Common myeloid progenitor, CD34-positive (primary cell): ENCODE data around the gene FGF22.
"Not testable (repeated sequence)": the region's sequence is repeated elsewhere in the genome, so short reads cannot be mapped to it uniquely, and the experiment has no call there.

ENCODE experiments used
- CTCF ChIA-PET: fragments of 350-600 bp; sonication (Branson Sonifier 250); formaldehyde crosslinking; loops from one replicate; lab custom pipeline; 2021; ENCODE audit warnings: antibody characterized with exemption; lab: Charles Lee
- POLR2A ChIA-PET: fragments of 350-600 bp; sonication (Branson Sonifier 250); formaldehyde crosslinking; loops from one replicate; lab custom pipeline; 2021; ENCODE audit warnings: antibody characterized with exemption; lab: Charles Lee
- DNase-seq, 3 donors: peaks; one replicate each; pipeline versions ENCODE4 v3.0.0 to v3.0.0-alpha.2; 2013
- H3K27ac ChIP-seq, 2 experiments: 1 replicate in 1 of 2; 2 replicates in 1 of 2; pipeline ENCODE4 v1.7.0; 2013; ENCODE audit warnings: inconsistent platforms in 2 of 2, low read length in 2 of 2, mild to moderate bottlenecking in 2 of 2, low read depth in 1 of 2, moderate library complexity in 1 of 2; ENCODE audit not compliant: severe bottlenecking in 2 of 2, insufficient read depth in 1 of 2, poor library complexity in 1 of 2
- H3K27me3 ChIP-seq, 5 experiments: replicated peaks in 2 of 5; 1 replicate in 3 of 5; 2 replicates in 2 of 5; pipeline versions ENCODE4 v1.6.1 to v1.7.0; 2013; ENCODE audit warnings: low read length in 4 of 5, mild to moderate bottlenecking in 2 of 5, moderate library complexity in 2 of 5, inconsistent platforms in 1 of 5; ENCODE audit not compliant: insufficient read depth in 5 of 5, control insufficient read depth in 4 of 5
- H3K36me3 ChIP-seq, 4 experiments: 1 replicate in 2 of 4; 2 replicates in 2 of 4; pipeline versions ENCODE4 v1.6.1 to v1.7.0; 2013; ENCODE audit warnings: low read length in 3 of 4, control low read depth in 1 of 4, mild to moderate bottlenecking in 1 of 4; ENCODE audit not compliant: control insufficient read depth in 4 of 4, insufficient read depth in 4 of 4
- H3K4me1 ChIP-seq, 4 experiments: 1 replicate in 3 of 4; 2 replicates in 1 of 4; pipeline versions ENCODE4 v1.6.1 to v1.7.1; 2013; ENCODE audit warnings: low read length in 3 of 4, mild to moderate bottlenecking in 3 of 4, control low read depth in 1 of 4, inconsistent platforms in 1 of 4, moderate library complexity in 1 of 4; ENCODE audit not compliant: control insufficient read depth in 4 of 4, insufficient read depth in 4 of 4; ENCODE audit errors: control extremely low read depth in 1 of 4
- H3K4me3 ChIP-seq, 7 experiments: 1 replicate in 4 of 7; 2 replicates in 3 of 7; pipeline versions ENCODE4 v1.5.1 to v1.7.0; 2013; ENCODE audit warnings: mild to moderate bottlenecking in 7 of 7, low read length in 6 of 7, moderate library complexity in 6 of 7, inconsistent platforms in 2 of 7, low read depth in 2 of 7, control low read depth in 1 of 7; ENCODE audit not compliant: insufficient read depth in 4 of 7, control insufficient read depth in 1 of 7; ENCODE audit errors: extremely low read depth in 1 of 7
- H3K9me3 ChIP-seq, 5 experiments: 1 replicate in 4 of 5; 2 replicates in 1 of 5; pipeline versions ENCODE4 v1.6.1 to v1.7.1; 2013; ENCODE audit warnings: low read length in 4 of 5, mild to moderate bottlenecking in 2 of 5, inconsistent platforms in 1 of 5, low read depth in 1 of 5, moderate library complexity in 1 of 5; ENCODE audit not compliant: control insufficient read depth in 4 of 5, insufficient read depth in 2 of 5; ENCODE audit errors: control extremely low read depth in 1 of 5
- WGBS: methylation state at CpG from one replicate; pipeline ENCODE4 v1.1.5; 2013; ENCODE audit not compliant: insufficient coverage; 5-methylcytosine and 5-hydroxymethylcytosine counted together

Gene FGF22

DNA sequence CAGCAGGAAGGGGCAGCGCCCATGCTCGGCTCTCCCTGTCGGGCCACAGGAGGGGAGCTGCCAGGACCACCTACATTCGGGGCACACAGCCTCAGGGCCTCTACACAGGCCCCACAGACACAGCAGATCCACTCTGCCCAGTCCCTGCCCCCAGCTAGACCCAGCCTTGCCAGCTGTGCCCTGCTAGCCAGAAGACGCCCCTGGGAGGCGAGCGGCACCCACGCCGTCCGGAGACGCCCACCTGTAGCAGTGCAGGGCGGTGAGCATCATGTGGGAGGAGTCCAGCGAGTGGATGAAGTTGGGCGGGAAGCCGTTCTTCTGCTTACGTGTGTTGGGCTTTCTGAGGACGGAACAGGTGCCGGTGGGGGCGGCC lies 21.4 kb upstream of the FGF22 start:
- H3K27ac ChIP-seq, result no peak overlapping the region
- no peak for DNase-seq
- H3K36me3 ChIP-seq, result peaks cover 3 to 54% (median 28%) of the 10 kb centered on the region in 4 experiments
- H3K27me3 ChIP-seq, result peaks cover 0 to 15% (median 0%) of the 10 kb centered on the region in 5 experiments
- H3K9me3 ChIP-seq, result no peaks in the 10 kb centered on the region
- ChIA-PET POLR2A (no interaction called here), CTCF (interaction anchor here (1.2 kb wide), 1 partner anchor 9 kb away, joined by 7 read pairs; no protein-coding TSS in a partner anchor)
- 95% methylated on average over 13 of the region's 19 CpGs for WGBS
- H3K4me1 ChIP-seq, result peaks cover 0 to 4% (median 2%) of the 10 kb centered on the region in 4 experiments
- H3K4me3 ChIP-seq, result no peak overlapping the region

DNA sequence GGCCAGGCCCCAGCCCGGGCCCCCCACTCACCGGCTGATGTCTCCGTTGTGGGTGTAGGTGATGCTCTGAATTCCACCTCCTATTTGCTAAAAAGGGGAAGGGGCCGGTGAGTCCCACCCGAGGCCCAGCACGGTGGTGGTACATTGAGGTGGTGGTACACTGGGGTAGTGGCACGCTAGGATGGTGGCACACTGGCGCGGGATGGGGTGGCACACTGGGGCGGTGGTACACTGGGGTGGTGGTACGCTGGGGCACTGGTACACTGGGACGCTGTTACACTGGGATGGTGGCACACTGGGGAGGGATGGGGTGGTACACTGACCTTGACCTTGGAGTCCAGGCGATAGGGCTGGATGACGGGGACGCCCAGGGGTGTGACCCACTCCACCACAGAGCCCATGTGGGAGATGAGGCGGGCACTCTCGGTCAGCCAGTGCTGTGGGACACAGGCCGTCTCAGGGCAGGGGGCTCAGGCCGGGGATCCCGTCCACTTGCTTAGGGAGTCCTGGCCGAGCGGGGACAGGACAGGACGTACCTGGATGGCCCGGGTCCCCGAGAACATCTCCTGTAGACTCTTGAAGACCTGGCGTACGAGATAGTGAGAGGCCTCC lies 20.9 kb upstream of the FGF22 start:
- CTCF ChIA-PET, result interaction anchor here (1.2 kb wide), 1 partner anchor 8 kb away, joined by 7 read pairs; no protein-coding TSS in a partner anchor
- H3K36me3 ChIP-seq, result peaks cover 3 to 59% (median 30%) of the 10 kb centered on the region in 4 experiments
- no peak overlapping the region for H3K27ac ChIP-seq
- H3K9me3 ChIP-seq, result no peaks in the 10 kb centered on the region
- WGBS, result 96% methylated on average over 25 of the region's 27 CpGs
- peaks cover 0 to 4% (median 2%) of the 10 kb centered on the region in 4 experiments for H3K4me1 ChIP-seq
- H3K4me3 ChIP-seq, result no peak overlapping the region
- DNase-seq, result no peak
- peaks cover 0 to 15% (median 0%) of the 10 kb centered on the region in 5 experiments for H3K27me3 ChIP-seq
- POLR2A ChIA-PET, result no interaction called here

- peaks cover 0 to 10% (median 0%) of the 10 kb centered on the region in 5 experiments for H3K27me3 ChIP-seq
- CTCF ChIA-PET, result no interaction called here
- H3K9me3 ChIP-seq, result no peaks in the 10 kb centered on the region
- no peak overlapping the region for H3K27ac ChIP-seq
- H3K4me3 ChIP-seq, result no peak overlapping the region
- POLR2A ChIA-PET, result no interaction called here
- WGBS, result 97% methylated on average over 40 of the region's 47 CpGs
- DNase-seq, result no peak
- peaks cover 3 to 64% (median 35%) of the 10 kb centered on the region in 4 experiments for H3K36me3 ChIP-seq
- H3K4me1 ChIP-seq, result peaks cover 0 to 4% (median 2%) of the 10 kb centered on the region in 4 experiments
These were observed 20.2 kb upstream of the FGF22 start for GRCh38 chr19:619286-620002.

- no peak for DNase-seq
- H3K4me3 ChIP-seq, result no peak overlapping the region
- no peaks in the 10 kb centered on the region for H3K9me3 ChIP-seq
- 97% methylated on average over 35 of the region's 51 CpGs for WGBS
- ChIA-PET CTCF (no interaction called here), POLR2A (no interaction called here)
- no peak overlapping the region for H3K27ac ChIP-seq
- peaks cover 0 to 4% (median 0%) of the 10 kb centered on the region in 5 experiments for H3K27me3 ChIP-seq
- peaks cover 0 to 4% (median 2%) of the 10 kb centered on the region in 4 experiments for H3K4me1 ChIP-seq
- peaks cover 3 to 73% (median 38%) of the 10 kb centered on the region in 4 experiments for H3K36me3 ChIP-seq
These were observed 19.4 kb upstream of the FGF22 start for GRCh38 chr19:620166-620862.

DNA sequence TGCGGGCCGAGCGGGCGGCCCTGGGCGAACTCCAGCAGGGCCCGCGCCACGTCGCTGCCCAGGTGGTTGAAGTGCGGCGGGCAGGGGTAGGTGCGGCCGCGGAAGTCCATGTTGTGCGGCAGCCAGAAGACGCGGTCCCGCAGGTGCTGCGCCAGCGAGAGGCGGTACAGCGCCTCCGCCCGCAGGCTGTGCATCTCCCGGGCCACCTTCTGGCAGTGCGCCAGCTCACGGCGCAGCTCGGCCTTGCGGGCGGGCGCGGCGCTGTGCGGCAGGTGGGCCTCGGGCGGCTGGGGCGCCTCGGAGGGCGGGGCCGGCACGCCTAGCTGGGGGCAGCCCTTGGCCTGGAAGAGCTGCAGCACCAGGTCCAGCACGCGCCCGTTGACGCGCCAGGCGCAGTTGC lies 18.5 kb upstream of the FGF22 start:
- CTCF ChIA-PET, H3K9me3 ChIP-seq, H3K4me3 ChIP-seq, H3K27ac ChIP-seq, DNase-seq, H3K27me3 ChIP-seq, POLR2A ChIA-PET, H3K4me1 ChIP-seq: not testable (repeated sequence)
- 97% methylated on average over 34 of the region's 48 CpGs for WGBS
- peaks cover 3 to 76% (median 39%) of the 10 kb centered on the region in 4 experiments for H3K36me3 ChIP-seq

DNA sequence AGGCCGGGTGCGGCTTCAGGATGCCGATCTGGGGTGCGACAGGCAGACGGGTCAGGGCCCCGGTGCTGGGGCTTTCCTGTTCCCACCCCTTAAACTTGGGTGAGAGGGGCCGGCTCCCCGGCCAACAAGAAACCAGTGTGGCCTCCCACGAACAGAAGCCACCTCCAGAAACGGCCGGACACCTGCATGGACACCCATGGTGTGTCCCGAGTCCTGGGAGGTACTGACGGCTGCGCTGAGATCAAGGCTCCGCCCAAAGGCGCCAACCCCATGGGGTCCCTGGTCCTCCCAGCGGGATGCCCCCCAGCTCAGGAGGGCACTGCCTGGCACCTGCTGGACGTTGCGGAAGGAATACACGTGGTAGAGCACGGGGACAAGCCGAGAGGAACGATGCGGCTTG lies 17.9 kb upstream of the FGF22 start:
- DNase-seq, result no peak
- no peaks in the 10 kb centered on the region for H3K9me3 ChIP-seq
- ChIA-PET CTCF (interaction anchor here (1.1 kb wide), 1 partner anchor 10 kb away, joined by 3 read pairs; no protein-coding TSS in a partner anchor), POLR2A (no interaction called here)
- H3K27me3 ChIP-seq, result no peaks in the 10 kb centered on the region
- H3K36me3 ChIP-seq, result peaks cover 3 to 76% (median 39%) of the 10 kb centered on the region in 4 experiments
- no peak overlapping the region for H3K4me3 ChIP-seq
- H3K27ac ChIP-seq, result no peak overlapping the region
- no peaks in the 10 kb centered on the region for H3K4me1 ChIP-seq
- 95% methylated on average over 24 of the region's 24 CpGs for WGBS
